Measurements from ENCODE around the gene RBM47.

The RBM47 gene

DNA sequence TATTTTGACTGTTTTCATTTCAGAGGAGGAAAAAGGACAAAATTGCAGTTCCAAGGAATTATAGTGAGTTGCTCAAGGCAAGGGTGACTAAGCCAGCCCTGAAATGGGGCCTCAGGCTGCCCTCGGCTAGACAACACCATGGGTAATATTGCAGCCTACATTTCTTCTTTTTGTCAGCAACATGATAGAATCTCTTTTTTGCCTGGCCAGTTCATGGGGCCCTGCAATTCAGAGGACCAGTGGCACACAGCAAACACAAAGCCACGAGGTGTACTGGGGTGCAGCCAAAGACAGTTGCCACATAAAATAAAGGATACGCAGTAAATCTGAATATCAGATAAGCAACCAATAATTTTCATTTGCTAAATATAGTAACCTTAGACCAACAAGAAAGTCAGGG is 41.8 kb downstream of the RBM47 start:
- TF ChIP-seq, protein P1, sequence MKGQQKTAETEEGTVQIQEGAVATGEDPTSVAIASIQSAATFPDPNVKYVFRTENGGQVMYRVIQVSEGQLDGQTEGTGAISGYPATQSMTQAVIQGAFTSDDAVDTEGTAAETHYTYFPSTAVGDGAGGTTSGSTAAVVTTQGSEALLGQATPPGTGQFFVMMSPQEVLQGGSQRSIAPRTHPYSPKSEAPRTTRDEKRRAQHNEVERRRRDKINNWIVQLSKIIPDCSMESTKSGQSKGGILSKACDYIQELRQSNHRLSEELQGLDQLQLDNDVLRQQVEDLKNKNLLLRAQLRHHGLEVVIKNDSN (IDR thresholded peaks at IDR 0.05), result no peak
- TF ChIP-seq, protein P2, sequence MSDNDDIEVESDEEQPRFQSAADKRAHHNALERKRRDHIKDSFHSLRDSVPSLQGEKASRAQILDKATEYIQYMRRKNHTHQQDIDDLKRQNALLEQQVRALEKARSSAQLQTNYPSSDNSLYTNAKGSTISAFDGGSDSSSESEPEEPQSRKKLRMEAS (IDR thresholded peaks at IDR 0.05), result no peak
- TF ChIP-seq YY1 (IDR thresholded peaks at IDR 0.05; ENCODE audit: low read depth) (no peak), TAF1 (IDR thresholded peaks at IDR 0.05; ENCODE audit: low read depth) (no peak), TCF12 (IDR thresholded peaks at IDR 0.05; ENCODE audit: low read depth) (no peak), TEAD4 (IDR thresholded peaks at IDR 0.05) (no peak)
- TF ChIP-seq, protein P3, sequence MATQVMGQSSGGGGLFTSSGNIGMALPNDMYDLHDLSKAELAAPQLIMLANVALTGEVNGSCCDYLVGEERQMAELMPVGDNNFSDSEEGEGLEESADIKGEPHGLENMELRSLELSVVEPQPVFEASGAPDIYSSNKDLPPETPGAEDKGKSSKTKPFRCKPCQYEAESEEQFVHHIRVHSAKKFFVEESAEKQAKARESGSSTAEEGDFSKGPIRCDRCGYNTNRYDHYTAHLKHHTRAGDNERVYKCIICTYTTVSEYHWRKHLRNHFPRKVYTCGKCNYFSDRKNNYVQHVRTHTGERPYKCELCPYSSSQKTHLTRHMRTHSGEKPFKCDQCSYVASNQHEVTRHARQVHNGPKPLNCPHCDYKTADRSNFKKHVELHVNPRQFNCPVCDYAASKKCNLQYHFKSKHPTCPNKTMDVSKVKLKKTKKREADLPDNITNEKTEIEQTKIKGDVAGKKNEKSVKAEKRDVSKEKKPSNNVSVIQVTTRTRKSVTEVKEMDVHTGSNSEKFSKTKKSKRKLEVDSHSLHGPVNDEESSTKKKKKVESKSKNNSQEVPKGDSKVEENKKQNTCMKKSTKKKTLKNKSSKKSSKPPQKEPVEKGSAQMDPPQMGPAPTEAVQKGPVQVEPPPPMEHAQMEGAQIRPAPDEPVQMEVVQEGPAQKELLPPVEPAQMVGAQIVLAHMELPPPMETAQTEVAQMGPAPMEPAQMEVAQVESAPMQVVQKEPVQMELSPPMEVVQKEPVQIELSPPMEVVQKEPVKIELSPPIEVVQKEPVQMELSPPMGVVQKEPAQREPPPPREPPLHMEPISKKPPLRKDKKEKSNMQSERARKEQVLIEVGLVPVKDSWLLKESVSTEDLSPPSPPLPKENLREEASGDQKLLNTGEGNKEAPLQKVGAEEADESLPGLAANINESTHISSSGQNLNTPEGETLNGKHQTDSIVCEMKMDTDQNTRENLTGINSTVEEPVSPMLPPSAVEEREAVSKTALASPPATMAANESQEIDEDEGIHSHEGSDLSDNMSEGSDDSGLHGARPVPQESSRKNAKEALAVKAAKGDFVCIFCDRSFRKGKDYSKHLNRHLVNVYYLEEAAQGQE (IDR thresholded peaks at IDR 0.05; ENCODE audit: low read depth), result no peak

DNA sequence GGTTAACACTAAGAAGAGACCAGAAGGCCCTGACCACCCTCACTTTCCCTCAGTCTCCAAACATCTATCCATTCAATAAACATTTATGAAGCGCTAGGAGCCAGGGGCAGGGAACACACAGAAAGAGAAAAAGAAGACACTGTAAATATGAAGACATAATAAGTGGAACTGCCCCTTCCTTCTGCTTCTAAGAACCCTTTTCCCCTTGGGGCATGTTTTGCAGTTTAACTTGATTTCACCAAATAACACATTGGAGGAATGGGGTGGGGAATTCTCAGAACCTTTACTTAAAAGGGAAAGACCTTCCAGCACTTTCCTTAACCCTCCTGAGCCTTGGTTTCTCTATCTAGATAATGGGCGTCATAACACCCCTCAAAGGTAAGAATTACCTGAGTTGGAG is 42.3 kb downstream of the RBM47 start:
- TF ChIP-seq, protein P1 (IDR thresholded peaks at IDR 0.05), result no peak
- TF ChIP-seq ZBTB7A (IDR thresholded peaks at IDR 0.05; ENCODE audit: low read depth) (no peak), CREB1 (IDR thresholded peaks at IDR 0.05; ENCODE audit: low read depth) (no peak), NFIC (IDR thresholded peaks at IDR 0.05) (no peak), CEBPB (IDR thresholded peaks at IDR 0.05) (no peak), RAD21 (IDR thresholded peaks at IDR 0.05; ENCODE audit: low read depth) (no peak), FOXM1 (IDR thresholded peaks at IDR 0.05; ENCODE audit: borderline replicate concordance, low read depth) (no peak), EGR1 (IDR thresholded peaks at IDR 0.05) (no peak), TCF12 (IDR thresholded peaks at IDR 0.05; ENCODE audit: low read depth) (no peak), TAF1 (IDR thresholded peaks at IDR 0.05; ENCODE audit: low read depth) (no peak), TEAD4 (IDR thresholded peaks at IDR 0.05) (no peak)
- TF ChIP-seq, protein P3 (IDR thresholded peaks at IDR 0.05; ENCODE audit: low read depth), result no peak

DNA sequence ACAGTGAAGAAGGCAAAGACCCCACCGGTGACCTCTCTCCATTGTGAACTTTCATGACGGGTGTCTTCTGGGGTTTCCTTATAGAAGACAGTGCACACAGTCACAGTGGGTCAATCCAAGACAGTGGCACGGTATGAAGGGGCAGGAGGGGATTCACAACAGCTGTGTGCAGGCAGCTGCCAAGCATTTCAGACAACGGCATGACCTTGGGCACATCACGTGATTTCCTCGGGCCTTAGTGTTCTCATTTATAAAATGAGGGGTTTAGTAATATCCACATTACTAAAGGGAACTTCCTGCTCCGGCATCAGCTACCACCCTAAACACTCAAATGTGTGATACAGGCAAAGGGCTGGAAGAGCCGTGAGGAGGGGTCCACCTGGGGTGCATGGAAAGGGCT is 42.9 kb downstream of the RBM47 start:
- TF ChIP-seq NFIC (IDR thresholded peaks at IDR 0.05) (no peak), CREB1 (IDR thresholded peaks at IDR 0.05; ENCODE audit: low read depth) (no peak), FOXM1 (IDR thresholded peaks at IDR 0.05; ENCODE audit: borderline replicate concordance, low read depth) (no peak), ZBTB7A (IDR thresholded peaks at IDR 0.05; ENCODE audit: low read depth) (no peak), TCF12 (IDR thresholded peaks at IDR 0.05; ENCODE audit: low read depth) (no peak), EGR1 (IDR thresholded peaks at IDR 0.05) (no peak), TEAD4 (IDR thresholded peaks at IDR 0.05) (no peak), RAD21 (IDR thresholded peaks at IDR 0.05; ENCODE audit: low read depth) (no peak), TAF1 (IDR thresholded peaks at IDR 0.05; ENCODE audit: low read depth) (no peak), CEBPB (IDR thresholded peaks at IDR 0.05) (no peak), EP300 (IDR thresholded peaks at IDR 0.05; ENCODE audit: borderline replicate concordance) (no peak), YY1 (IDR thresholded peaks at IDR 0.05; ENCODE audit: low read depth) (no peak)
- TF ChIP-seq, protein P2 (IDR thresholded peaks at IDR 0.05), result no peak
- TF ChIP-seq, protein P1 (IDR thresholded peaks at IDR 0.05), result no peak
- TF ChIP-seq, protein P3 (IDR thresholded peaks at IDR 0.05; ENCODE audit: low read depth), result no peak

DNA sequence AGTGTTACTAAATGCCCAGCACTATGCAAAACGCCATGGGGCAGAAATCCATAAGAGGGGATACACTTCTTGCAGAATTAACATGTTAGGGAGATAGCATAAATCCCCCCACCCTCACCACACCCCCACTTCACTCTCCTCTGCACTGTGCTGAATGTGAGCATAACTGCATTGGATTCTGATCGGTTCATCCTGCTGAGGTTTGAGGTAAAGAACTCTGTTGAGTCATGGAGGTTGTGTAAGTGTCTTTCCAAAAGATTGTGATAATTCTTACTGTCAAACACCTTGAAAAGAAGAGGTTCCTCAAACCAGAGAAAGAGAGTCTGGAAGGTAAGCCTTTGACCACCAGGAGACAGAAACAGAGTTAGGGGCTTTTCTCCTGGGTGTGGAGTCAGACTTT is 43.6 kb downstream of the RBM47 start:
- TF ChIP-seq TEAD4 (IDR thresholded peaks at IDR 0.05) (no peak), TAF1 (IDR thresholded peaks at IDR 0.05; ENCODE audit: low read depth) (no peak), CEBPB (IDR thresholded peaks at IDR 0.05) (no peak), YY1 (IDR thresholded peaks at IDR 0.05; ENCODE audit: low read depth) (no peak), ZBTB7A (IDR thresholded peaks at IDR 0.05; ENCODE audit: low read depth) (no peak), EGR1 (IDR thresholded peaks at IDR 0.05) (no peak), NFIC (IDR thresholded peaks at IDR 0.05) (no peak), TCF12 (IDR thresholded peaks at IDR 0.05; ENCODE audit: low read depth) (no peak), EP300 (IDR thresholded peaks at IDR 0.05; ENCODE audit: borderline replicate concordance) (no peak), CREB1 (IDR thresholded peaks at IDR 0.05; ENCODE audit: low read depth) (no peak)
- TF ChIP-seq, protein P2 (IDR thresholded peaks at IDR 0.05), result no peak
- TF ChIP-seq, protein P3 (IDR thresholded peaks at IDR 0.05; ENCODE audit: low read depth), result no peak
- TF ChIP-seq, protein P1 (IDR thresholded peaks at IDR 0.05), result no peak
